ENCODE data around the gene PSMB5.

DNA sequence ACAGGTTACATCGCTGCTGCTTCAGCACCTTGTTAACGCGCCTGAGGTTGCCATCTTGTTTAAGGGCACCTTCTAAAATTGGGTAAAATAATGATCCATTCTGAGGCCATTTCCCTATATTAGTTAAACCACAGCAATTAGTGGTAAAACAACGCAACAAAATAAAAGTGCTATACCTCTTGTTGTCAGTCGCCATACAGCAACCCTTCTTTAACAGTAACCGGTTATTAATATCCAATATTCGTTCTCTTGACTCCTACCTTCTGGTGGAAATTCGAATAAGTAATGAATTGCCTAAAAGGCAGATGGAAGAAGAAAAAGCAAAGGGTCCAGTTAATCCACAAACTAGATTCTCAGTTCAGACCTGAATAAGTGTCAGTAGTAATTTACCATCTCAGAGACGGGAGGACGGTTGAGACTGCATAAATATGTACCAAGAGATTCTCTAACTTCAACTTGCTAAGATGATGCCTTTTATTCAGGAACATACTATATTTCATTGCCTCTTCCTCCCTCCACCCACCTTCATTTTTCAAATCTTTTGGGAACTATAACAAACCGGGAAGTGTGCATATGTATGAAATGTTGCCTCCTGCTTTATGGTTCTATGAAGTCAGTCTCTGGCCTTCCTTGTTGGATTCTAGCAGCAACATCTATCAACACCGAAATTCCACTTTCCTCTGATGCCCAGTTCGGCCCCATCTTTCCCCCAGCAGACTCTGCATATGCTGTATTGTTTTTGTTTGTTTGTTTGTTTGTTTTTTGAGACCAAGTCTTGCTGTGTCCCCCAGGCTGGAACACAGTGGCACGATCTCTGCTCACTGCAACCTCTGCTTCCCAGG, 824 bp upstream of the PSMB5 start:
- TF ChIP-seq ZFX (CRISPR knock-in tag; IDR thresholded peaks at IDR 0.05) (no peak), FOSL1 (tag; conservative IDR thresholded peaks at IDR 0.05) (no peak; the same call in 1 of the 2 replicates)
